GM21360 (cell line): ENCODE data around the gene NKX1-1.
"Not testable (repeated sequence)": the region's sequence is repeated elsewhere in the genome, so short reads cannot be mapped to it uniquely, and the experiment has no call there.

Experiments used
- ATAC-seq: cut with Tn5 transposase; IDR thresholded peaks from one replicate; pipeline ENCODE4 v1.9.1; 2021; ENCODE audit warnings: mild to moderate bottlenecking, moderate library complexity; ENCODE audit not compliant: unreplicated experiment

Gene NKX1-1

DNA sequence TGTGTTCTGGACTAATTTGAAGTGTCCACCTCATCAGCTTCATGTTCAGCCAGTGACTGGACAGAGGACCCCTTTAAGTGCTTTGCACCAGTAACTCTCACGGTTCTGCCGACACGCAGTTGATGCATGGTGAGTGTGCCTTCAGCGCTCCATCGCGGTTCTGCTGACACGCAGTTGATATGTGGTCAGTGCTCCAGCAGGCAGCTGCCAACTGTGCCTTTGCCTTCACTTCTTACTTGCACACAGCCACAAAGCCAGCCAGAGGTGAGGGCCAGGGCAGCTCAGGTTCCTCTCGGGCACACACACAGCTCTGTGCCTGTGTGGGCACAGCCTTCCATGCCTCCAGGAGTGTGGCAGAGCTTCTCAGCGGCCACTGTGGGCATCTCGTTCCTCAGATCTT is 12.4 kb downstream of the NKX1-1 start:
- no peak for ATAC-seq

GRCh38 chr4:1393363-1393762 is 12.9 kb downstream of the NKX1-1 start:
- ATAC-seq, result not testable (repeated sequence)

DNA sequence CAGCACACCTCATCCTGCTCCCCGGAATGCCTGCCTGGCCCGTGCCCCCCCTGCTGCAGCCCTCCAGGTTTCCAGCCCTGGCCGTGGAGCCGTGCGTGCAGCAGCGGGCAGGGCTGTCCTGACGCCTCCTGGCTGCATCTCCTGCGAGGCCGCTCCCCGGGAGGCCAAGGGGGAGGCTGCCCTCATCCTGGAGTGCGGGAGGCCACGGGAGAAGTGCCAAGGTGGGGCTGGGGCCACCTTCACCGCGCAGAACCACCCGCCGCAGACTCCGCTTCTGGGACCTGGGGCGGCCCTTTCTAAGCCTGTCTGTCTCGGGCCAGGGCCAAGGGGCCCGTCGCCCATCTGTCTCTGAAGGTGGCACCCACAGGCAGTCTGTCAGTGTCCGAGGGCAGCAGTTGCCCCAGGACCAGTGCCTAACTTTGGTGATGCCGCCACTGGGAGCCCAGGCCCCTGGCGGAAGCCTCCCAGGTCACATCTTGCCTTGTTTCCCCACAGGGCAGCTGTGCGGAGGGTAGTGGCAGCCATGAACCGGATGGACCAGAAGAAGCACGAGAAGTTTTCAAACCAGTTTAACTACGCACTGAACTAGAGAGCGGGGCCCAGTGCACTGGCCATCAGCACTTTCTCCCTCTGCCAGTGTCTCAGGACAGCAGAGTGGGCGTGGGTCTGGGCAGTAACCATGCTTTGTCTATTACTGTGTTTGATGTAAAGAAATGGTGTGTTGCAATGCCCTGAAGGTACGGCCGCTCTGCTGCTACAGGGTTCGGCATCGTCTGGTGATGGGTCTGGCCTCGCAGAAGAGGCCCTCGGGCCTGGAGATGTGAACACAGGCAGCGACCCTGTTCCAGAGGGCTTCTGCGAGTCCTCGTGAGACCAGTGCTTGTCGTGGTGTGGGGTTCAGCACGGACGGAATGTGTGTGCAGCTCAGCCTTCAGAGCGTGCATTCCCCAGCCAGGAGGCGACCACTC is 20.6 kb downstream of the NKX1-1 start:
- no peak for ATAC-seq

GRCh38 chr4:1384675-1385372 is 21.4 kb downstream of the NKX1-1 start:
- ATAC-seq, result no peak

GRCh38 chr4:1383728-1384591 is 22.3 kb downstream of the NKX1-1 start:
- no peak for ATAC-seq

GRCh38 chr4:1382776-1383727 is 23.2 kb downstream of the NKX1-1 start:
- no peak for ATAC-seq

DNA sequence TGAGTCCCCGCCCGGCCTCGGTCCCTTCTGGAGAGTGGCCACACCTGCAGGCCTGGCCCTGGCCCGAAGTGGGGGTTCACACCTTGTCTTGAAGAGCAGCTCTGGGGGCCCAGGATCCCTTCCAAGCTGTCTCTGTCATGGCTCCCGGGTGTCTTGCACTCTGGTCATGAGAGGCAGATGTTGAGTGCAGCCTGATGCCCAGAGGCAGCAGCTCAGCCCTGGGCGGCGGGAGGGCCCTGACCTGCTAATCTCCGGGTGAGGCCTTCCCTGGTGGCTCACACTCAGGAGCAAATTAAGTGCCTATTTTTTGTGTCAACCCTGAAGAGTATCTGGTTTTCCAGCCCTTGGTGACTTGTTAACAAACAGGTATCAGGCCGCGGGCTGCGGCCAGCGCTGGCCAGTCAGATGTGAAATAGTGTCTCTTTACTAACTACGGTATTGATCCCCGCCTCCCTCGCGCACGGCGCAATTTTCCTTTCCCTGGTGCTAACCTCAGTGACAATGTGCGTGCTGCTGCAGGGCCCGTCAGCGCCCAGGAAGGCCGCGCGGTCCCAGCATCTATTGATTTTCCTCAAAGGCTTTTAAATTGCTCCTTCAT is 24.2 kb downstream of the NKX1-1 start:
- no peak for ATAC-seq

- ATAC-seq, result no peak
These were observed 25.0 kb downstream of the NKX1-1 start for GRCh38 chr4:1381181-1381621.

GRCh38 chr4:1380368-1381151 is 25.7 kb downstream of the NKX1-1 start:
- ATAC-seq, result no peak

DNA sequence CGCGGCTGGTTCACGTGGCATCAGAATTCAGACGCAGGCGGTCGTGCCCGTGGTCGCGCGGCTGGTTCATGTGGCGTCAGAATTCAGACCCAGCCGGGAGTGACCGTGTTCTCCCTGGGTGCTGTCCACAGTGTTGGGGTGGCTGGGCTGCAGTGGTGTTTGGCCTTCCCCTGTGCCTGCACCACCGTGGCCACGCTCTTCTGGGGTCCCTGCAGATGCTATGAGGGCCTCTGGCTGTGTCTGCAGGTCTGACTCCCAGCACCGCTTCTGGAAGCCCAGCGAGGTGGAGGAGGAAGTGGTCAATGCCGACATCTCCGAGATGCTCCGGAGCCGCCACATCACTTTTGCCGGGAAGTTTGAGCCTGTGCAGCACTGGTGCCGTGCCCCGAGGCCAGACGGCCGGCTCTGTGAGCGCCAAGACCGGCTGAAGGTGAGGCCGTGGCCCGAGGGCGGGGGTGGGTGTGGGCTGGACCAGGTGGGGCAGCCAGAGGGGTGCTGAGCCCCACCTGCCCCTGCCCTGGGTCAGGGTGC is 26.4 kb downstream of the NKX1-1 start:
- no peak for ATAC-seq

DNA sequence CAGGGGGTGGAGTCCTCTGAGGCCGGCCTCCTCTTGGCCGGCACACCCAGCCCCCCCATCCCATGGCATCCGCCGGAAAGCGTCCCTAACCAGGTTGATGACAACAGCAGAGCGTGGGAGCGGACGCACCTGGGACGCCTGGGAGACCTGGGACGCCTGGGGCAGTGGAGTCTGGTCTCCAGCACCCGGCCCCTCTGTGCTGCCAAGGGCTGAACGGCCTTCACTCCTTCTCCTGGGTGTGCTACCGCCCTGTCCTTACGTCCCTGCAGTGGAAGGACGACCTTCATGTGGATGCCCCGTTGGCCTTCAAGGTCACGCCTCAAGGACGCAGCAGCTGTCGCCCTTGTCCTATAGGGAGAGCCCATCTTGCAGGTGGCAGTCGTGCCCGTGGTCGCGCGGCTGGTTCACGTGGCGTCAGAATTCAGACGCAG is 26.9 kb downstream of the NKX1-1 start:
- ATAC-seq, result no peak

DNA sequence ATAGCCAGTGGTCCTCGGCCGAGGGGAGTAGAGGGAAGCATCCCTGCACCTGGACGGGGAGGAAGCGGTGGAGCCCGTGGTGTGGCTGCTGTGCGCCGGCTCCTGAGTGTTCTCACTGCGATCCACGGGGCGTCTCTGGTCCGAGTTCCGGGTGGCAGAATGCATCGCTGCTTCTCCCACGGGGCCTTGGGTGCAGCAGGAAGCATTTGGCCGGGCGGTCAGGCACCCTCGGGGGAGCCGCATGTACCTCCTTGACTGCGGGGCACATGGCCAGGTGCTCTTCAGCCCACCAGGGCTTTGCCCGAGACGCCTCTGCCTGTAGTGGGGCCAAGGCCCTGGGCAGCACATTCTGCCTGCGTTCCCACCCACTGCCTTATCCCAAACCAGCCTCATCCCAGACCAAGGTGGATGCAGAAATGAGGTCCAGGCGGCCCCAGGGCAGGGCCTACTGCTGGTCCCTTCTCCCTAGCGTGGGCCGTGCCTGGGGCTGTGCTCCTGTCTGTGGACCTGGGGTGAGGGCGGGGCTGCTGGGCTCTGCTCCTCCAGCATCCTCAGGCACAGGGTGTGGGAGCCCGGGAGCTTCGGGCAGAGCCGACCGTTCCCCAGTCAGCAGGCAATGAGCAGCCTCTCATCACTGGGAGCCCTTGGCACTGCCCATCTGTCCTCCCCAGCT is 27.5 kb downstream of the NKX1-1 start:
- no peak for ATAC-seq

GRCh38 chr4:1377606-1378261 is 28.5 kb downstream of the NKX1-1 start:
- no peak for ATAC-seq

DNA sequence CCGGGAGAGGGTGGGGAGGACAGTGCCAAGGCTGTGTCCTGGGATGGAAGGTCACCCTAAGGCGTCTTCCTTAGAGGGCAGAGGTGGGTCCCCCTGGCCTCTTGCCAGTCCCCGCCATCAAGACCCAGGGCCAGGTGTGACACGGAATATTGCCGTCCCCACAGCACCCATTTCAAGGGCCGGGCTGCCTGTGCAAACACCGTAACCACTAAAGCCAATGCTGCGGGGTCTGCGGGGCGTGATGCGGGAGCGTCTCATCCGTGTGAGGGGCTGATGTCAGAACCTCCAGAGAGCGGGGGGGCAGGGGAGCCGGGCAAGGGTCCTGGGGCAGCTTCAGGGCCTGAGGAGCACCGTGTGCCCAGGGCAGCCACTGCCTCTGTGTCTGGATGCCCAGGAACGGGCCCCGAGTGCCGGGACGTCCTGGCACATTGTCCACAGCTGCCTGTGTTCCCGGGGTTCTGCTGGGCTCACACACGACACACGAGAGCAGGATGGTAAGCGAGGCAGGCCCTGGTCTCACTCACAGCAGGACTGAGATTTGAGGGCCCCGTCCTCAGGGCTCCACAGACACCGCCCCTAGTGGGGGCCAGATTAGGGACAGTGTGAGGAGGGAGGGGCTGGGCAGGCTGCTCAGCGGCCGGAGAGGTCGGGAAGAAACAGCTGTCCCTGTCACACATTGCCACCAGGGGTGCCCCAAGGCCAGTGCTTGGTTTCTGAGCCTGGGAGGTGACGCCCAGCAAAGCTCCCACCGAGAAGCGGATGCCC is 29.2 kb downstream of the NKX1-1 start:
- no peak for ATAC-seq

GRCh38 chr4:1376391-1376840 is 29.8 kb downstream of the NKX1-1 start:
- ATAC-seq, result no peak

- ATAC-seq, result no peak
These were observed 30.4 kb downstream of the NKX1-1 start for GRCh38 chr4:1375761-1376322.
